D721Med (cell line): ENCODE data around the gene PRDM15.

Experiments
- DNase-seq: peaks from one replicate; pipeline ENCODE4 v3.0.0; 2011; ENCODE audit warnings: low spot score; ENCODE audit not compliant: insufficient read length
- FAIRE-seq: peaks from 2 replicates; lab custom pipeline; 2011; peaks lifted over from hg19 to GRCh38; lab: Jason Lieb, UNC
- TF ChIP-seq, protein P1 (sequence below): IDR thresholded peaks from 2 replicates; pipeline ENCODE4 v1.5.1; 2012; ENCODE audit warnings: mild to moderate bottlenecking, control low read depth; ENCODE audit not compliant: insufficient read depth; ENCODE audit errors: missing control alignments

PRDM15 gene

DNA sequence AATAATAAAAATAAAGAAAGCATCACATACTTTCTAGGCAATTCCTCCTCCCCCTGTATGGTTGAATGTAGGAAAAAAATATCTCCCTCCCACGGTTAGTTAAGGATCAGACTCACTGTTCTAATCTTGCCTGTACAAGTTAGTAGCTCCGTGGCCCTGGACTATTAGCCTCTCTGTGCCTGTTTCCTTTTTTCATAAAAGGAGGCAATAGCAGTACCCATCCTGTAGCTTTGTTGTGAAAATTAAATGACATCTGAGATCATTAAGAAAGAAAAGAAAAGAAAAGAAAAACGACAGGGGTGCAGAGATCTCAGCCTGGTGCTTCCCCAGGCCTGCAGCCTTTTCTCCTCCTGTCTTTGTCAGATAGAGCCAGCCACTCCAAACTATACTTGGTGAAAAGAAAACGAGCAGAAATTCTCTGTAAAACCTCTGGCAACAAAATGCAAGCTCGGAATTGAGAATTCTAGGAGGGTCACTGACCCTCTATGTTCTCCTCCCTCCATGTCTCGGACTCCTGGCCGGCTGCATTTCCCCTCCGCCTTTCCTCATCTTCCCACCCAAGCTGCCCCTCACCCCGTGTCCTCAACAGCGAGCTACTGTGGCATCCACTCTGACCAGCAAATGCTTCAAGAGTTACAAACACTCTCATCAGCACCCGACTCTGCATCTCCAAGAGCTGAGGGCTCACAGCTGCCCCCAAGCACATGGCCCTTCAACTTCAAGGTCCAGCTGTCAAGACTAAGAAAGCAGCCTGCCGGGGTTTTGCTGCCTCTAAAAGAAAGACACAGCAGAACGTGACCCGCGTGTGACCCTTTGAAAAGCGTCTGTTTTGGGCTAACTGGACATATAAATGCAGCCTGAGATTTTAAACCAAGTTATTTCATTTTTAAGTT lies 125.9 kb downstream of the PRDM15 start:
- DNase-seq, result no peak
- no peak for FAIRE-seq
- TF ChIP-seq, protein P1, sequence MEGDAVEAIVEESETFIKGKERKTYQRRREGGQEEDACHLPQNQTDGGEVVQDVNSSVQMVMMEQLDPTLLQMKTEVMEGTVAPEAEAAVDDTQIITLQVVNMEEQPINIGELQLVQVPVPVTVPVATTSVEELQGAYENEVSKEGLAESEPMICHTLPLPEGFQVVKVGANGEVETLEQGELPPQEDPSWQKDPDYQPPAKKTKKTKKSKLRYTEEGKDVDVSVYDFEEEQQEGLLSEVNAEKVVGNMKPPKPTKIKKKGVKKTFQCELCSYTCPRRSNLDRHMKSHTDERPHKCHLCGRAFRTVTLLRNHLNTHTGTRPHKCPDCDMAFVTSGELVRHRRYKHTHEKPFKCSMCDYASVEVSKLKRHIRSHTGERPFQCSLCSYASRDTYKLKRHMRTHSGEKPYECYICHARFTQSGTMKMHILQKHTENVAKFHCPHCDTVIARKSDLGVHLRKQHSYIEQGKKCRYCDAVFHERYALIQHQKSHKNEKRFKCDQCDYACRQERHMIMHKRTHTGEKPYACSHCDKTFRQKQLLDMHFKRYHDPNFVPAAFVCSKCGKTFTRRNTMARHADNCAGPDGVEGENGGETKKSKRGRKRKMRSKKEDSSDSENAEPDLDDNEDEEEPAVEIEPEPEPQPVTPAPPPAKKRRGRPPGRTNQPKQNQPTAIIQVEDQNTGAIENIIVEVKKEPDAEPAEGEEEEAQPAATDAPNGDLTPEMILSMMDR, result no peak

DNA sequence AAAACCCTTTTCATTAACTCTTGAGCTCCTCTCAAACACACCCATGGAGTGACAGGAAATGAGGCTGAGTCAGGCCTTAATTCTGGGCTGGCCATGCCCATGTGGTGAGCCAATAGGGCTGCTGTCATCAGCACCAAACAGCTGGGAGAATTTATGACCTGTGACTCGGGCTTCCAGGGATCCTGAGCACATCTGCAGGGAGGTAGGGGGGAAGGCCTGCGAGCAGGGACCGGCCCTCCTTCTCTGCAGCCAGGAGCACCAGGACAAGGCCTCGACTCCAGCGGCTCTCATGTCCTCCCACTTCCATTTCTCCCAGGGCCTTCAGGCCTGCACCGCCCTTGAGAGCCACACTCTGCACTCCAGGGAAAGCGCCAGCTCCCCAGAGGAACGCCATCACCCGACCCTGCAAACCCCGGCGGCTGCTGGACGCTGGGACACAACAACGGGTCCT lies 126.9 kb downstream of the PRDM15 start:
- TF ChIP-seq, protein P1, result no peak
- no peak for DNase-seq
- FAIRE-seq, result no peak

DNA sequence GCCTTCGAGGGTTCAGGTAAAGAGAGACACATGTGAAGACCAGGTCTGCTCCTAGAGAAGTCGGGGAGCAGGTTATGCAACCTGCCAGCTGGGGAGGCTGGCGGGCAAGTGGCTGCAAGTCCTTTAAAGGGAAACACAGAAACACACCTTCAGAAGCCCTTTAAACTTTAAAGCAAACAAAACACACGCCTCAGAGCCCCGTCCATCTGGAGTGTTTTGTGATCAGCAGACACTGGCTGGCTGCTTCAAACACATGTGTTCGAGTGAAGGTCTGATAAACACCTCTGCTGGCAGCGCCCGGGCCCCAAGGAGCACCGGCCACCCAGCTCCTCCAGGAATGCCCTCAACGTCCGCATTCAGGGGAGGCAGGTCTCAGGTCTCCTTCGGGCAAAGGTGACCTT lies 127.5 kb downstream of the PRDM15 start:
- no peak for DNase-seq
- TF ChIP-seq, protein P1, result no peak
- no peak for FAIRE-seq

DNA sequence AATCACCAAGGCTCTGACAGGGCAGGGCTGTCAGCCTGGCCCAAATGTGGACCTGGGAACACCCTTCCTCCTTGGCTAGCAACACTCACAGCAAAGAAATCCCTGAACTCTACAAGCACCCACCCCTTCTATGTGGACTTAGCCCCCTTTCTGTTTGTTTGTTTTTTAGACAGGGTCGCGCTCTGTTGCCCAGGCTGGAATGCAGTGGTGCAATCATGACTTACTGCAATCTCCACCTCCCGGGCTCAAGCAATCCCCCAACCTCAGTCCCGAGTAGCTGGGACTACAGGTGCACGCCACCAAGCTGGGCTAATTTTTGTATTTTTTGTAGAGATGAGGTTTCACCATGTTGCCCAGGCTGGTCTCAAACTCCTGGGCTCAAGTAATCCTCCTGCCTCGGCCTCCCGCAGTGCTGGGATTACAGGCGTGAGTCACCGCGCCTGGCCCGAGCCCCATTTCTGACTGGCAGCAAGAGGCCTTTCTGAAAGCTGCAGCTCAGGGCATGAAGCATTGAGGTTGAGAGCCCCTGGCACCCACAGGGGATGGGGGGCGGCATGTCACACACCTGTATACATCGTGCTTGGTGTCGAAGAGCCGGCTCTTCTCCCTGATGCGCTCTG lies 128.5 kb downstream of the PRDM15 start:
- FAIRE-seq (no peak), DNase-seq (no peak)
- TF ChIP-seq, protein P1, result no peak

DNA sequence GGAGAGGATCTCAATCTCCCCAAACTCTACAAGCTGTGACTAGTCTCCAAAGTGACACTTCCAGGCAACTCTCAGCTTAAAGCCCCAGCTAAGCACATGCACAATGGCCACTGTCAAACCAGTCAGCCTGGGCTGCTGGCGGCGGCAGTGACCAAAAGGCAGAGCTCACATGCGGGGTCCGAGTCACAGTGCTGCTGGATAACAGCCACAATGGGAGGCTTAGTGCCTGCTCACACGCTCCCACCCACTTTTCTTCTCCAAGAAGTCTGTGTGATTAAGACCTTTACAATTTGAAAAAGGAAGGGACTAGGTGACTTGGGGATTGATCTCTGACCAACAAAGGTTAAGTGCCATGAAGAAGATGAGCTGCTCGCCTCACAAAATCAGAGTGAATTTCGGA lies 129.1 kb downstream of the PRDM15 start:
- DNase-seq, result no peak
- no peak for FAIRE-seq
- TF ChIP-seq, protein P1, result no peak

DNA sequence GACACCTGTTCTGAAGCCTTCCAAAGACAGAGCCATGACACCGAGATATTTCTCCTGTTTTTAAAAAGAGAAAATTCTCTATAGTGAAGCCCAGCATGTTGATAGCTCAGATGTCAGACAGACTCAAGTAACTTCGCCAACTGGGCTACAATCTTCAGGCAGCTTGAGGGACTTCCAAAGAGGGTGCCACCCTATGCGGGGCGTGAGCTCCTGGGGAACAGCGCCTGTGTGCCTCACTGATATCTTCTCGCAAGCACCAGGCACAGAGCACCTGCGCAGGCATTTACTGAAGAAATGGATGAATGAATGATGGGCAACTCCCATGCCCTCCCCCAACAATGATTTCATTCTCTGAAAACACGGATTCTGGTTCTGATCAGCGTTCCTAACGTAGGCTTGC lies 129.9 kb downstream of the PRDM15 start:
- TF ChIP-seq, protein P1, result no peak
- DNase-seq (no peak), FAIRE-seq (no peak)
